Activated CD4-positive, alpha-beta T cell treated with anti-CD3 and anti-CD28 coated beads, Interleukin-2, amount 50 U/mL, for 1 hour (primary cell): Measurements from ENCODE around the gene PCSK2.

Experiments
- DNase-seq: peaks from one replicate; pipeline ENCODE4 v3.0.0-alpha.2; 2020

Gene PCSK2

GRCh38 chr20:17406051-17406590 is 179.3 kb downstream of the PCSK2 start:
- DNase-seq, result no peak

GRCh38 chr20:17407550-17407949 is 180.7 kb downstream of the PCSK2 start:
- DNase-seq, result no peak

GRCh38 chr20:17417225-17417624 is 190.4 kb downstream of the PCSK2 start:
- no peak for DNase-seq

- no peak for DNase-seq
These were observed 191.9 kb downstream of the PCSK2 start for GRCh38 chr20:17418737-17419136.

GRCh38 chr20:17419479-17420041 is 192.7 kb downstream of the PCSK2 start:
- DNase-seq, result no peak

- no peak for DNase-seq
These were observed 194.7 kb downstream of the PCSK2 start for GRCh38 chr20:17421493-17421892.

GRCh38 chr20:17423782-17424181 is 196.9 kb downstream of the PCSK2 start:
- DNase-seq, result no peak

GRCh38 chr20:17427638-17428037 is 200.8 kb downstream of the PCSK2 start:
- DNase-seq, result no peak

GRCh38 chr20:17430125-17430950 is 203.5 kb downstream of the PCSK2 start:
- no peak for DNase-seq

GRCh38 chr20:17431621-17432364 is 205.0 kb downstream of the PCSK2 start:
- DNase-seq, result peak; percentile 44

- no peak for DNase-seq
These were observed 209.8 kb downstream of the PCSK2 start for GRCh38 chr20:17436664-17437063.

GRCh38 chr20:17437251-17437650 is 210.4 kb downstream of the PCSK2 start:
- DNase-seq, result no peak

- DNase-seq, result no peak
These were observed 211.7 kb downstream of the PCSK2 start for GRCh38 chr20:17438436-17439039.

GRCh38 chr20:17439616-17440296 is 212.9 kb downstream of the PCSK2 start:
- DNase-seq, result no peak

GRCh38 chr20:17441745-17442144 is 214.9 kb downstream of the PCSK2 start:
- no peak for DNase-seq

GRCh38 chr20:17442588-17442987 is 215.7 kb downstream of the PCSK2 start:
- DNase-seq, result no peak

GRCh38 chr20:17443131-17443858 is 216.5 kb downstream of the PCSK2 start:
- no peak for DNase-seq

- no peak for DNase-seq
These were observed 217.3 kb downstream of the PCSK2 start for GRCh38 chr20:17444091-17444490.

GRCh38 chr20:17445543-17445942 is 218.7 kb downstream of the PCSK2 start:
- no peak for DNase-seq

- no peak for DNase-seq
These were observed 219.3 kb downstream of the PCSK2 start for GRCh38 chr20:17446171-17446570.

GRCh38 chr20:17448071-17448470 is 221.2 kb downstream of the PCSK2 start:
- no peak for DNase-seq

- no peak for DNase-seq
These were observed 222.2 kb downstream of the PCSK2 start for GRCh38 chr20:17449031-17449430.
